Retinal pigment epithelial cell (primary cell): ENCODE measurements around the gene S100A1.

Source experiments
- DNase-seq: peaks from one replicate; pipeline ENCODE4 v3.0.0-alpha.2; 2010; ENCODE audit warnings: low read depth
- H3K4me3 ChIP-seq: 2 replicates; pipeline ENCODE4 v1.5.1; 2011; ENCODE audit warnings: mild to moderate bottlenecking, low read length, control low read depth, moderate library complexity
- TF ChIP-seq, protein P1 (sequence below): conservative IDR thresholded peaks from 2 replicates; pipeline ENCODE4 v1.5.1; 2011; ENCODE audit warnings: low read depth, low read length, control low read depth, inconsistent platforms

S100A1 gene

DNA sequence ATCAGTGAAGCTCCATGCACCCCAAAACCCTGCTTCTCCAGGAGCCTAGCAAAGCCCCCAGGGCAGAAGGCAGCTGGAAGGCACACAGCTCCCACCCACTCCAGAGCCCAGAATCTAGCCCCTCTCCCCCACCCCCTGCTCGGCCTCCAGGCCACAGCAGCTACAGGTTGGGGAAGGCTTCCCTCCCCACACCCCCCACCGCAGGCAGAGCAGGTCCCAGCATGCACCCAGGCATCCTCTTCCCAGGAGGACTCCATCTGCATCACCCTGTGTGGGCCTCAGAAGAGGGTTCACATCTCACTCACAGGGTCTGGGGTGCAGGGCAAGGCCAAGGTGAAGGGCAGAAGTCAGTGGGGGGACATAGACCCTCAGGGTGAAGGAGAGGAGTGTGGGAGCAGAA lies 12.8 kb upstream of the S100A1 start:
- no peak for DNase-seq
- H3K4me3 ChIP-seq, result no peak overlapping the region
- TF ChIP-seq, protein P1, sequence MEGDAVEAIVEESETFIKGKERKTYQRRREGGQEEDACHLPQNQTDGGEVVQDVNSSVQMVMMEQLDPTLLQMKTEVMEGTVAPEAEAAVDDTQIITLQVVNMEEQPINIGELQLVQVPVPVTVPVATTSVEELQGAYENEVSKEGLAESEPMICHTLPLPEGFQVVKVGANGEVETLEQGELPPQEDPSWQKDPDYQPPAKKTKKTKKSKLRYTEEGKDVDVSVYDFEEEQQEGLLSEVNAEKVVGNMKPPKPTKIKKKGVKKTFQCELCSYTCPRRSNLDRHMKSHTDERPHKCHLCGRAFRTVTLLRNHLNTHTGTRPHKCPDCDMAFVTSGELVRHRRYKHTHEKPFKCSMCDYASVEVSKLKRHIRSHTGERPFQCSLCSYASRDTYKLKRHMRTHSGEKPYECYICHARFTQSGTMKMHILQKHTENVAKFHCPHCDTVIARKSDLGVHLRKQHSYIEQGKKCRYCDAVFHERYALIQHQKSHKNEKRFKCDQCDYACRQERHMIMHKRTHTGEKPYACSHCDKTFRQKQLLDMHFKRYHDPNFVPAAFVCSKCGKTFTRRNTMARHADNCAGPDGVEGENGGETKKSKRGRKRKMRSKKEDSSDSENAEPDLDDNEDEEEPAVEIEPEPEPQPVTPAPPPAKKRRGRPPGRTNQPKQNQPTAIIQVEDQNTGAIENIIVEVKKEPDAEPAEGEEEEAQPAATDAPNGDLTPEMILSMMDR, result no peak

- no peak for DNase-seq
- H3K4me3 ChIP-seq, result no peak within 1 kb of the TSS
- TF ChIP-seq, protein P1, result no peak
These were observed 11.9 kb upstream of the S100A1 start, which contains the start of gene S100A14 for GRCh38 chr1:153616144-153616916. Gene S100A14, minus strand, starts transcription at chr1:153616325. Its CDS starts 467 bp downstream, at chr1:153615858.

GRCh38 chr1:153616917-153617311 lies 11.3 kb upstream of the S100A1 start:
- H3K4me3 ChIP-seq, result no peak overlapping the region
- no peak for DNase-seq
- TF ChIP-seq, protein P1, result no peak

GRCh38 chr1:153617663-153618062 lies 10.6 kb upstream of the S100A1 start:
- DNase-seq, result no peak
- H3K4me3 ChIP-seq, result no peak overlapping the region
- TF ChIP-seq, protein P1, result no peak

- no peak for DNase-seq
- no peak overlapping the region for H3K4me3 ChIP-seq
- TF ChIP-seq, protein P1, result no peak
These were observed 9.1 kb upstream of the S100A1 start for GRCh38 chr1:153619171-153619570.

DNA sequence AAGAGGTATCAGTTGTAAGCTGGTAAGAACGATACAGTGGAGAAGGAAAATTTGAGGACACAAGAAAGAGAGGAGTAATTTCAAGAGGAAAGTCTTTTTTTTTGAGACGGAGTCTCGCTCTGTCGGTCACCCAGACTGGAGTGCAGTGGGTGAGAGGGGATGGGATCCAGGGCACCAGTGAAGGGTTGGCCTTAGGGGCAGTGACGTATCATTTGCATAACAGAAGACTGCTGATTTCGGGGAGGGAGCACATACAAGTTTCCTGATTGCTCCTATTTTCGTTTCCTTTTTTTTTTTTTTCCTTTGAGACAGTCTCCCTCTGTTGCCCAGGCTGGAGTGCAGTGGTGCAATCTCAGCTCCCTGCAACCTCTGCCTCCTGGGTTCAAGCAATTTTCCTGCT lies 5.1 kb upstream of the S100A1 start:
- DNase-seq, result no peak
- no peak overlapping the region for H3K4me3 ChIP-seq

More for the DNA sequence above, 5.1 kb upstream of the S100A1 start:
- TF ChIP-seq, protein P1, result no peak
